ENCODE data around the gene FRMD5. TPM values are rescaled to one million over a fixed set of nuclear protein-coding genes. Genes with fewer than 3 reads are reported as not detected.

Gene FRMD5
- total RNA-seq, 4 donors from 2014 or later, result 0.15 to 2.5 (median 0.29) TPM

DNA sequence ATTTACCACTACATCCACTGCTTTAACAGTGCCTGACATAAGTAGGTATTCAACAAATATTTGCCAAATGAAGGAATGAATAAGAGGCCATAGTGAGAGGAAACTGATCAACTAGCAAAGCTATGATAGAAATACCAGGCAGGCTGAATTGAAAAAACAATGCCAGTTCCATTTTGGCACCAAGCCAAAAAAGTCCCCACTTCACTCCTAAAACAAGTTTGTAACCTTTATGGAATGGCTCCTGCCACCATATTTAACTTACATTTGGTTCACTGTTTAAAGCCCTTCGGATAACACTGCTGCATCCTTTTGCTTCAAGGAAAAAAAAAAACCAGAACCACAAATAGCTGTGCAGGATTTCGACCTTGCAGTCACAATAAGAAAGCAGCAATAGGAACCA is 166.1 kb downstream of the FRMD5 start:
- 63 to 81% methylated on average over 2 of the region's 2 CpGs for WGBS, 2 donors
- TF ChIP-seq, protein P1, sequence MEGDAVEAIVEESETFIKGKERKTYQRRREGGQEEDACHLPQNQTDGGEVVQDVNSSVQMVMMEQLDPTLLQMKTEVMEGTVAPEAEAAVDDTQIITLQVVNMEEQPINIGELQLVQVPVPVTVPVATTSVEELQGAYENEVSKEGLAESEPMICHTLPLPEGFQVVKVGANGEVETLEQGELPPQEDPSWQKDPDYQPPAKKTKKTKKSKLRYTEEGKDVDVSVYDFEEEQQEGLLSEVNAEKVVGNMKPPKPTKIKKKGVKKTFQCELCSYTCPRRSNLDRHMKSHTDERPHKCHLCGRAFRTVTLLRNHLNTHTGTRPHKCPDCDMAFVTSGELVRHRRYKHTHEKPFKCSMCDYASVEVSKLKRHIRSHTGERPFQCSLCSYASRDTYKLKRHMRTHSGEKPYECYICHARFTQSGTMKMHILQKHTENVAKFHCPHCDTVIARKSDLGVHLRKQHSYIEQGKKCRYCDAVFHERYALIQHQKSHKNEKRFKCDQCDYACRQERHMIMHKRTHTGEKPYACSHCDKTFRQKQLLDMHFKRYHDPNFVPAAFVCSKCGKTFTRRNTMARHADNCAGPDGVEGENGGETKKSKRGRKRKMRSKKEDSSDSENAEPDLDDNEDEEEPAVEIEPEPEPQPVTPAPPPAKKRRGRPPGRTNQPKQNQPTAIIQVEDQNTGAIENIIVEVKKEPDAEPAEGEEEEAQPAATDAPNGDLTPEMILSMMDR (IDR thresholded peaks at IDR 0.05), result no peak
- no peak for TF ChIP-seq POLR2A (IDR thresholded peaks at IDR 0.05)
- intact Hi-C loops (cut with DNase I; ENCODE audit: low total_unique reads), result no loop called here
- no peak for DNase-seq (ENCODE audit: low spot score in 2 of 2)
- no peak overlapping the region for H3K4me3 ChIP-seq (ENCODE audit: low read depth, poor library complexity, severe bottlenecking)

DNA sequence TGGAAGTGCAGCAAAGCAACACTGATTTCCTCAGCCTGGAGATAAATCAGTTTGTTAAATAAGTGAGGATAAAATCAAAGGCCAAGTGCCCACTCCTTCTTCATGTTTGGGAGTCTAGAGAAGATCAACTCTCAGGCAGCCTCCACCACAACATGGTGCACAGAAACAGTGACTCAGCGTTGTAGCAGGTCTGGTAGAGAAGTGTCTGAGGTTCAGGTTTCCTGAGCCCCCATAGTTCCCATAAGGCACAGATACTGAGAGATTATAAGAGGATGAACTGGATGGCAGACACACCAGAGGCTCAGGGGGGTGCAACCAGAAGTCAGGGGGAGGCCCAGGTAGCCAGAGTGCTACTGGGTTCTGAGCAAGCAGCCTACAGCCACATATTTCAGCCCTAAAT is 166.7 kb downstream of the FRMD5 start:
- intact Hi-C loops (cut with DNase I; ENCODE audit: low total_unique reads), result no loop called here
- no peak for DNase-seq (ENCODE audit: low spot score in 2 of 2)
- no peak overlapping the region for H3K4me3 ChIP-seq (ENCODE audit: low read depth, poor library complexity, severe bottlenecking)
- WGBS, 2 donors, result 60 to 74% methylated on average over 1 of the region's 1 CpG
- TF ChIP-seq, protein P1 (IDR thresholded peaks at IDR 0.05), result no peak
- TF ChIP-seq POLR2A (IDR thresholded peaks at IDR 0.05), result no peak

DNA sequence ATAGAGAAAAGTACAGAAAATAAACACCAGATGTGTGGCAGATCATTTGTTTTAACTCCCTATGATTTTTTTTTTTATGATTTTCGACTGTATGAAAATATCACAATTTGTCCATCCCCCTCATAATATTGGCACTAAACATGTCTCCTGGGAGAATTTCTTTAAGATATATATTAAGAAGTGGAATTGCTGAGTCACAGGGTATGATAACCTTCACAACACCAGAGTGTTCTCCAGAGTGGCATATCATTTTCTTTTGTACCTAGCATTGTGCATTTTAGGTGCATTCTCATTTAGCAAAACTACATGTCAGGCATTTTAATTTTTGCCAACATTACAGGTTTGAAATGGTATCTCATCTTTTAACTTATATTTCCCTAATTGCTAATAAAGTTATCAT is 170.9 kb downstream of the FRMD5 start:
- 53 to 68% methylated on average over 1 of the region's 1 CpG for WGBS, 2 donors
- no peak overlapping the region for H3K4me3 ChIP-seq (ENCODE audit: low read depth, poor library complexity, severe bottlenecking)
- intact Hi-C loops (cut with DNase I; ENCODE audit: low total_unique reads), result no loop called here
- DNase-seq (ENCODE audit: low spot score in 2 of 2), result no peak
- TF ChIP-seq POLR2A (IDR thresholded peaks at IDR 0.05), result no peak
- TF ChIP-seq, protein P1 (IDR thresholded peaks at IDR 0.05), result no peak

DNA sequence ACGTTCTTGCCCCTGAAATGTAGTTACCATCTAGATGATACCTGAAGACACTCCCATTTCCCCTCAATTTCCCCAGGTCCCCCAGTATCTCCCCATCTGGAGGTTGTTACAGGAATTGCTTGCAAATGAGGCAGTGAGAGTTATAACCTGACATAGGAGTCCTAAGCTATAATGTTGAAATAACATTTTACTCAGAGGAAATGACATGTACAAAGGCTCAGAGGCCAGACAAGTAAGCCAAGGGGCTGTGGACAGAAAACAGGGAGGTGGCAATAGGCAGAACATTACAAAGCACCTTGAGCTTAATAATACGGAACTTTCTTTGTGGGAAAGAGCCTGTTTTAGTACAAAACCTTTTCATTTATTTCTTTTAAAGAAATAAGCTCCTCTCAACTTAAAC is 171.9 kb downstream of the FRMD5 start:
- intact Hi-C loops (cut with DNase I; ENCODE audit: low total_unique reads), result no loop called here
- TF ChIP-seq, protein P1 (IDR thresholded peaks at IDR 0.05), result no peak
- no peak for TF ChIP-seq POLR2A (IDR thresholded peaks at IDR 0.05)
- H3K4me3 ChIP-seq (ENCODE audit: low read depth, poor library complexity, severe bottlenecking), result no peak overlapping the region
- no peak for DNase-seq (ENCODE audit: low spot score in 2 of 2)
- WGBS, 2 donors, result 89 to 91% methylated on average over 2 of the region's 2 CpGs

DNA sequence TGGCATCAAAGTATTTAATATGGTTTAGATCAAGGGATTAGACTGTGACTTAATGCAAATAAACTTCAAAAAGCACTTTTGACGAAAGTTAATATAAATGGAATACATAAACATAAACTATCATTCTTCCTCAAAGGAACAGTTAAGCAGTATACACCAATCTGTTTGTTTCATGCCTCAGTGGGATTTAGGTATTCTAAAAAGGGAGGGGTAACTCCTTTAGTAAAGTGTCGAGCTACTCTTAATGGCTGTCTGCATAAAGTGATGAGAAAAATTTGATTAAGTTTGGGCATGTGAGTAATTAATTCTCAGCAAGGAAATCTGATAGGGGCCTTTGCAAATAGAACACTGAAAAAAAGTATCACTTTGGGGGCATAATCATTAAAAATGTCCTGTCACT is 176.9 kb downstream of the FRMD5 start:
- TF ChIP-seq, protein P1 (IDR thresholded peaks at IDR 0.05), result no peak
- no peak for TF ChIP-seq POLR2A (IDR thresholded peaks at IDR 0.05)
- intact Hi-C loops (cut with DNase I; ENCODE audit: low total_unique reads), result no loop called here
- no peak for DNase-seq (ENCODE audit: low spot score in 2 of 2)
- 79 to 85% methylated on average over 2 of the region's 2 CpGs for WGBS, 2 donors
- no peak overlapping the region for H3K4me3 ChIP-seq (ENCODE audit: low read depth, poor library complexity, severe bottlenecking)

DNA sequence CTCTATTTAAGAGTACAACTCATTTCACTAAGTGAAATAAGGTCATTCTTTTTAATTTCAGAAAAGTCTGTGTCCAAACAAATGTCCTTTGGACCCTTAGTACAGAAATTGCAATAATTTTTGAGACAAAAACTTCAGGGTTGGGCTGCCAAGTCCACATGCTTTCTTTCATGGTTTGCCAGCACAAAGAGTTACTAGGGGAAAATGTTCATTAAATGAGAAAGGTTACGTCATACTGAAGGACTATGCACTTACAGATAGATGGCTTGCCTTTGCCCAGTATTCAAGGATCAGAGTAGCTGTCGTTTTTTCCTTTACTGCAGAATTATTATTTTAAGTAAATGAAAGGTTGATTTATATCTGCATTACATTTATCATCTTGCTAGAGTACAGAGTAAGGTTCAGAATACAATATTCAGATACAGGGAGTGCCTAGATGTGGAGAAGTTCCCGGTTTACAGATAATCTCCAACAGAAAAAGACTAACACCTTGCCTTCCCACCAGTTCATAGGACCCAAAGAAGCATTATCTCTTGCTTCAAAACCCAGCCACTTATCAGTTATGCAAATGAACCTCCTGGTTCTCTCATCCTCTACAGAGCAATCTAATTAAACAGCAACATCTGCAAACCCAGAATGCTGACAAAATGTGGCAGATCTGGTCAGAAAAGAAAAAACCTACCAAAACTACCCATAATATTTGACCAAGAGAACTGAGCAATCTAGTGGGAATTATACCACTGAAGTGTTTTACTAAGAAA is 179.3 kb downstream of the FRMD5 start:
- DNase-seq (ENCODE audit: low spot score in 2 of 2), result no peak
- WGBS, 2 donors, result 50 to 62% methylated on average over 3 of the region's 3 CpGs
- TF ChIP-seq POLR2A (IDR thresholded peaks at IDR 0.05), result no peak
- TF ChIP-seq, protein P1 (IDR thresholded peaks at IDR 0.05), result no peak
- H3K4me3 ChIP-seq (ENCODE audit: low read depth, poor library complexity, severe bottlenecking), result no peak overlapping the region
- intact Hi-C loops (cut with DNase I; ENCODE audit: low total_unique reads), result no loop called here

Measured in lower leg skin (tissue), 4 donors.